Ovary (tissue), 9 donors: ENCODE data around the gene PLCB1. TPM values are rescaled to one million over a fixed set of nuclear protein-coding genes. Genes with fewer than 3 reads are reported as not detected.

Source experiments
- DNase-seq, 5 donors: peaks; one replicate each; pipeline ENCODE4 v3.0.0-alpha.2; 2019 to 2020
- H3K27ac ChIP-seq, 2 donors: fragments of 200-600 bp; one replicate each; pipeline versions ENCODE4 v1.5.1 to v1.8.0; 2019 to 2022
- H3K27me3 ChIP-seq: fragments of 200-600 bp; one replicate; pipeline ENCODE4 v1.8.0; 2022
- H3K36me3 ChIP-seq: fragments of 200-600 bp; sonication (generic); one replicate; pipeline ENCODE4 v1.5.1; 2019
- H3K4me1 ChIP-seq: one replicate; pipeline ENCODE4 v1.8.1; 2013; ENCODE audit warnings: mild to moderate bottlenecking, moderate library complexity; ENCODE audit not compliant: insufficient read depth
- H3K4me3 ChIP-seq: fragments of 200-600 bp; sonication (generic); one replicate; pipeline ENCODE4 v1.5.1; 2017
- H3K9me3 ChIP-seq, 2 donors: fragments of 200-600 bp in 1 of 2; sonication (generic) in 1 of 2; one replicate each; pipeline versions ENCODE4 v1.5.1 to v1.8.1; 2013 to 2019; ENCODE audit warnings: mild to moderate bottlenecking in 1 of 2, moderate library complexity in 1 of 2
- CTCF ChIP-seq, 3 donors: fragments of 450-650 bp in 2 of 3; fragments of 200-600 bp in 1 of 3; IDR thresholded peaks; one replicate each; pipeline versions ENCODE4 v1.5.1 to v1.8.0; 2016 to 2022; ENCODE audit warnings: antibody characterized with exemption in 3 of 3, mild to moderate bottlenecking in 1 of 3
- EP300 ChIP-seq: sonication (generic); formaldehyde crosslinking; IDR thresholded peaks from one replicate; pipeline ENCODE4 v1.6.1; 2017; ENCODE audit warnings: antibody characterized with exemption
- POLR2A ChIP-seq: fragments of 450-650 bp; IDR thresholded peaks from one replicate; pipeline ENCODE4 v1.6.1; 2017; ENCODE audit warnings: antibody characterized with exemption, mild to moderate bottlenecking, moderate library complexity
- WGBS, 3 donors: extraction: QIAGEN DNeasy Blood & Tissue Kit in 1 of 3; methylation state at CpG; one replicate each; pipeline versions ENCODE4 v1.1.5 to v1.1.7; 2013 to 2017; 5-methylcytosine and 5-hydroxymethylcytosine counted together
- intact Hi-C, 4 donors: fragments of 100-400 bp; cut with DNase I; formaldehyde crosslinking; loops; one replicate each; pipeline versions ENCODE4 v1.11.0 to v1.15.1; 2022 to 2023
- polyA plus RNA-seq, 2 donors: library from polyadenylated mRNA; stranded (reverse); fragments of 200-250 nt in 1 of 2; fragments of 350-450 nt in 1 of 2; fragmentation: Illumina TruSeq in 1 of 2; extraction: RNeasy Lipid Tissue Mini Kit (QIAGEN cat#74804) in 1 of 2; gene quantifications; one replicate each; pipeline ENCODE4 v1.2.3, GENCODE V29; 2013 to 2014
- total RNA-seq, 7 donors: library from RNA; depleted of rRNA in 2 of 7; stranded (reverse); fragments of >200 nt in 2 of 7; fragmentation: NEBNext Ultra II Directional in 3 of 7; extraction: Animal tissue kit (Norgen Biotek cat#: 25700) in 3 of 7; gene quantifications; one replicate each; pipeline versions ENCODE4 v1.1.0 to v1.2.4, GENCODE V29; 2016 to 2023
- donor health status: DM: no; HTN: no; CAD: no; lungs with moderate emphysema.
- donor health status: DM: no; HTN: no; CAD: no.
- donor health status: Bipolar disorder and iron deficiency.
- donor health status: DM: yes; HTN: yes; CAD: no.
- donor health status: DM: no; HTN: no; CAD: no.
- donor health status: DM: yes; HTN: yes; CAD: no.

The PLCB1 gene
- total and polyA plus RNA-seq, 9 donors = 2.9 to 29.5 (median 9.0) TPM

- no peaks in the 10 kb centered on the region for H3K36me3 ChIP-seq
- WGBS, 3 donors = 81 to 87% (median 83%) methylated on average over 4 of the region's 4 CpGs
- TF ChIP-seq EP300 (no peak), CTCF (IDR thresholded peaks at IDR 0.05) (no peak), POLR2A (no peak)
Observed at GRCh38 chr20:8670207-8670892, 538.3 kb downstream of the PLCB1 start.

GRCh38 chr20:8670893-8671215, 538.8 kb downstream of the PLCB1 start:
- intact Hi-C loops = no loop called here
- TF ChIP-seq CTCF (IDR thresholded peaks at IDR 0.05) = no peak
- no peak for TF ChIP-seq EP300
- TF ChIP-seq POLR2A = no peak
- DNase-seq = no peak
- 56 to 72% (median 62%) methylated on average over 3 of the region's 3 CpGs for WGBS, 3 donors
- Histone ChIP-seq H3K36me3 (no peaks in the 10 kb centered on the region), H3K27me3 (no peaks in the 10 kb centered on the region), H3K9me3 (no peaks in the 10 kb centered on the region), H3K4me3 (no peak overlapping the region), H3K27ac (no peak overlapping the region), H3K4me1 (no peaks in the 10 kb centered on the region)

More at GRCh38 chr20:8670207-8670892, 538.3 kb downstream of the PLCB1 start:
- Histone ChIP-seq H3K27me3 (no peaks in the 10 kb centered on the region), H3K4me3 (no peak overlapping the region), H3K9me3 (no peaks in the 10 kb centered on the region), H3K4me1 (no peaks in the 10 kb centered on the region), H3K27ac (no peak overlapping the region)
- DNase-seq = no peak
- intact Hi-C loops = no loop called here

GRCh38 chr20:8671370-8671961, 539.4 kb downstream of the PLCB1 start:
- no peaks in the 10 kb centered on the region for H3K9me3 ChIP-seq
- H3K4me3 ChIP-seq = no peak overlapping the region
- H3K27me3 ChIP-seq = no peaks in the 10 kb centered on the region
- 64 to 75% (median 69%) methylated on average over 7 of the region's 7 CpGs for WGBS, 3 donors
- intact Hi-C loops = no loop called here
- no peak for TF ChIP-seq POLR2A
- no peak for TF ChIP-seq EP300
- TF ChIP-seq CTCF (IDR thresholded peaks at IDR 0.05) = no peak
- H3K27ac ChIP-seq = no peak overlapping the region
- no peak for DNase-seq
- no peaks in the 10 kb centered on the region for H3K36me3 ChIP-seq
- H3K4me1 ChIP-seq = no peaks in the 10 kb centered on the region

- DNase-seq = no peak
- Histone ChIP-seq H3K9me3 (no peaks in the 10 kb centered on the region), H3K4me3 (no peak overlapping the region), H3K27ac (no peak overlapping the region), H3K36me3 (no peaks in the 10 kb centered on the region), H3K4me1 (no peaks in the 10 kb centered on the region), H3K27me3 (no peaks in the 10 kb centered on the region)
- TF ChIP-seq EP300 (no peak), CTCF (IDR thresholded peaks at IDR 0.05) (no peak), POLR2A (no peak)
- WGBS, 3 donors = 95 to 99% (median 98%) methylated on average over 2 of the region's 2 CpGs
- intact Hi-C loops = no loop called here
Observed at GRCh38 chr20:8673116-8673515, 541.0 kb downstream of the PLCB1 start.
